HG03469 (cell line): ENCODE results near the gene SRSF1.

ENCODE experiments used
- ATAC-seq: cut with Tn5 transposase; IDR thresholded peaks from one replicate; pipeline ENCODE4 v1.9.1; 2021; ENCODE audit warnings: mild to moderate bottlenecking, moderate library complexity, moderate number of reproducible peaks; ENCODE audit not compliant: unreplicated experiment

The SRSF1 gene

DNA sequence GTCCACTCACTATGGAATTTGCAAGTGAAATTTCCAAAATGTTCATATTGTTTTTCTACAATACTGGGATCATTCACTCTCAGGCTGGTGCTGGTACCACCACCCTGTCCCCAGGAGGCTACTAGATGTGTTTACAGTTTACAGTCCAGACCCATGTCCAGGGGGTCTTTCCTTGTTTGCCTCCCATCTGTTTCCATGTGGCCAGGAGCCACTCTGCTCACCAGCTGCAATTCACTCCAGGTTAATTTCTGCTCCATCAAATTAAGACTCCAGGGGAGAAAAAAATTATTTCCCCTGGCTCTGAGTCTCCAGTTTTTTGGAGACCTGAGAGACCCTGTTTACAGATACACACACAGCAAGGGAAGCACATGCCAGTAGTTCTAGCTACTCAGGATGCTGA, 12.5 kb upstream of the SRSF1 start:
- ATAC-seq: no peak

GRCh38 chr17:58019039-58019438, 12.0 kb upstream of the SRSF1 start:
- no peak for ATAC-seq

GRCh38 chr17:58010067-58010799, 3.2 kb upstream of the SRSF1 start:
- no peak for ATAC-seq

DNA sequence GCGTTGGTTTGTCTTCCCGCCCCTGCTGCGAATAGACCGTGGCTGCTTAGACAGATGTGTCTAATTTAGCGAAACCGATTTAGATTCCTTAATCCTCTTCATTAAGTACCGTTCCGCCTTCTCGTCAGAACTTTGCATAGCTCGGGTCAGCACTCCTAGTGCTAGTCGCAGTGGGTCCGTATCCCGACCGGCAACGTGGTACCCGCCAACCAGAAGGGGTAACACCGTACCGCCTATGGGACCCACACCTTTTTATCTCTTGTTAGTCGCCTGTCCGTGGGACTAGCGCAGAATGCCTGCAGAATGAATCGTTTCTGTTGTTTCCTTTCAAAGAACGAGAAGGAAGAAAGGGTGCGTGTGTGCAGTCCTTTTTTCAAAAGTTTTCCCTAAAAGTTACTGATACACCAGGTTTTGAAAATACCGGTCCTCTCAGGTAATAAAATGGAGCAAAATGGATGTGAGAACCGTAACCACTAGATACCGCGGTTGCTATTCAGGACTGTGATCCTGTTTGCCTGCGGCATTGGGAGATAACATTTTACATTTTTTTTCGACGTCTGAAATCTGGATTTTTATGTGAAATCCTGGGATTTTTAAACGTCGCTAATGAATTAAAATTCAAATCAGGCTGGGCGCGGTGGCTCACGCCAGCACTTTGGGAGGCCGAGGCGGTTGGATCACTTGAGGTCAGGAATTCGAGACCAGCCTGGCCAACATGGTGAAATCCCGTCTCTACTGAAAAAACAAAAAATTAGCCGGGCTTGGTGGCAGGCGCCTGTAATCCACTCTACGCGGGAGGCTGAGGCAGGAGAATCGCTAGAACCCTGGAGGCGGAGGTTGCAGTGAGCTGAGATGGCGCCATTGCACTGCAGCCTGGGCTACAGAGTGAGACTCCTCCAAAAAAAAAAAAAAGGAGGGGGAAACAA, 998 bp upstream of the SRSF1 start:
- no peak for ATAC-seq

- ATAC-seq: no peak
Measured at GRCh38 chr17:58006560-58006923, 504 bp downstream of the SRSF1 start.

GRCh38 chr17:58005728-58006559, 1.1 kb downstream of the SRSF1 start:
- ATAC-seq: no peak

- ATAC-seq: no peak
Measured at GRCh38 chr17:58005031-58005727, 1.9 kb downstream of the SRSF1 start.

GRCh38 chr17:58004060-58004459, 3.0 kb downstream of the SRSF1 start:
- no peak for ATAC-seq

DNA sequence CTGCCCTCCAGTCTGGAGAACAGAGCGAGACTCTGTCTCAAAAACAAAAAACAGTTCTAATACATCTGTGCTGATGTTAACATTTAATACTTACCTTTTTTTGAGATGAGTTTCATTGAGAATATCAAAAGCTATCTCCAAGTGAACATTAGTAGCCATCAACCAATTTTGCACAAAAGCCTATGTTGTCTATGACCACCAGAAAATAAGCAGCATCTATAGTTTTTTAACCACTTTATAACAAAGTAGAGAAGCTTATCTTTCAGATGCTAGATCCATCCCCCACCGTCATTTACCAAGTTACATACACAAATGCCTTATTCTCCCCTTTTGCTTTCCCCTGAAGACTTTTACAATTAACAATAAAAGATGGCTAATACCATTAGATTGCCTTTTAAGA, 4.1 kb downstream of the SRSF1 start:
- no peak for ATAC-seq

- ATAC-seq: no peak
Measured at GRCh38 chr17:58002154-58002948, 4.7 kb downstream of the SRSF1 start.

GRCh38 chr17:58001461-58002124, 5.5 kb downstream of the SRSF1 start:
- ATAC-seq: no peak

GRCh38 chr17:57999496-58000017, 7.5 kb downstream of the SRSF1 start:
- no peak for ATAC-seq

DNA sequence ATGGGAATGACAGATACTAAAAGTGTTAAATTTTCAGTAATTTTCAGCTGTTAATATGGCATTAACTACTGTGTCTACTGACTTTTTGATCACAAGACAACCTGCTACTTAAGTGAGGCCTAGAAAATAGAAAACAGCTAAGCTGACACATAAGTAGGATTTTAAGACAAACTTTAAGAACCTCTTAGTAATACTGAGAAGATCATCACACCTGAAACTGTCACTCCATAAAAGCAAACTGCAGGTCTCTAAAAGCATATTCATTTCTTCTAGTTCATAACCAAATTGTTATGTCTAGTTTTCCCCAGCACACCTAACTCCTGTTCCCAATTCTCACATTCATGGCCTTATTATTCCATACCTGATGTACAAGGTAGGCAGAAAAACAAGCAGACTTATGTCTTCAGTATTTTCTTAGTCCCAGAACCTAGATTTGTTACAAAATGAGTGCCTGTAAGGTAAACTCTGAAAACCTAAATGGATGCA, 8.0 kb downstream of the SRSF1 start:
- no peak for ATAC-seq

DNA sequence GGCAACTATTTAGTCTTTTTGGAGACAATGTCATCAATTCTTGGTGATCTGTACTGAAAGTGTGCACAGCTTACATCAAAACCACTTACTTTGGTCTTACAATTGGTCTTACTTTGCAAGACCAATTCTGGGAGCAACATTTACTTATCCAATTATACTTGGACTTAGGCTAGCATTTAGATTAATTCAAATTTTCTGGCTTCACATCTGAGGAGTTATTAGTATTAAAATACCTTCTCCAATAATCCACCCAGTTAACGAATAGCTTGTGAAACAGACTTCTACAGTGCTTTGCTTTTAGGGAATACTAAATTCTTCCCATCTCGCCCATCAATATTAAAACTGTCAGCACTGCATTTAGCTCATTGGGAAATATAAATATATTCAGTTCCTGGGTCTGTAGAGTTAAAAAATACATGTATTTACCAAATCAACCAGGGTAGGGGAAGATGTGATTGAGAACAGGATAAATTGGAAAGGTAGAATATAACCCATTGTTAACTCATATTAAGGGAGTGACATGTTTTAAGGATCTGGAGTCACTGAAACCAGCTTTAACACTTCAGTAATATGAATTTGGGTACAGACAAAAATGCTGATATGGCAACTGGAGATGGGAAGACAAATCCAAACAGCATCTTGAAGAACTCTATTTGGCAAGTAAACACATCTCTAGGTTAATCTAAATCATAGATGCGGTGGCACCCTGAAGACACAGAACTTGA, 9.8 kb downstream of the SRSF1 start:
- ATAC-seq: no peak

GRCh38 chr17:57995076-57995956, 11.7 kb downstream of the SRSF1 start:
- ATAC-seq: no peak

- no peak for ATAC-seq
Measured at GRCh38 chr17:57994436-57994835, 12.6 kb downstream of the SRSF1 start.
